Stomach (tissue), 9 donors: ENCODE results near the gene CST3. TPM values are rescaled to one million over a fixed set of nuclear protein-coding genes. Genes with fewer than 3 reads are reported as not detected.

ENCODE experiments used
- DNase-seq, 2 donors: peaks; one replicate each; pipeline versions ENCODE4 v3.0.0 to v3.0.0-alpha.2; 2013 to 2019
- H3K27ac ChIP-seq, 5 donors: fragments of 200-600 bp in 4 of 5; sonication (generic) in 4 of 5; one replicate each; pipeline ENCODE4 v1.5.1; 2013 to 2019; ENCODE audit warnings: mild to moderate bottlenecking in 1 of 5, moderate library complexity in 1 of 5
- H3K27me3 ChIP-seq, 3 donors: fragments of 200-600 bp; sonication (generic); one replicate each; pipeline ENCODE4 v1.5.1; 2017 to 2019; ENCODE audit warnings: mixed run types in 1 of 3
- H3K36me3 ChIP-seq, 4 donors: fragments of 200-600 bp; sonication (generic); 1 replicate in 3 of 4; 2 replicates in 1 of 4; pipeline ENCODE4 v1.5.1; 2016 to 2019
- H3K4me1 ChIP-seq, 4 donors: fragments of 200-600 bp; sonication (generic); one replicate each; pipeline ENCODE4 v1.5.1; 2016 to 2019
- H3K4me3 ChIP-seq, 4 donors: fragments of 200-600 bp; sonication (generic) in 3 of 4; one replicate each; pipeline ENCODE4 v1.5.1; 2016 to 2019; ENCODE audit warnings: mild to moderate bottlenecking in 1 of 4
- H3K9me3 ChIP-seq, 4 donors: fragments of 200-600 bp; sonication (generic); one replicate each; pipeline ENCODE4 v1.5.1; 2016 to 2019
- EP300 ChIP-seq: sonication (generic); formaldehyde crosslinking; IDR thresholded peaks from one replicate; pipeline ENCODE4 v1.6.1; 2017; ENCODE audit warnings: antibody characterized with exemption
- POLR2A ChIP-seq, 4 donors: fragments of 450-650 bp; IDR thresholded peaks; one replicate each; pipeline ENCODE4 v1.6.1; 2016; ENCODE audit warnings: antibody characterized with exemption in 4 of 4, control low read depth in 2 of 4, mild to moderate bottlenecking in 1 of 4, moderate library complexity in 1 of 4
- POLR2AphosphoS5 ChIP-seq, 3 donors: sonication (generic); formaldehyde crosslinking; IDR thresholded peaks; one replicate each; pipeline ENCODE4 v1.6.1; 2016; ENCODE audit warnings: antibody characterized with exemption in 3 of 3
- WGBS, 5 donors: extraction: QIAGEN DNeasy Blood & Tissue Kit in 3 of 5; methylation state at CpG; one replicate each; pipeline versions ENCODE4 v1.1.5 to v1.1.7; 2013 to 2018; 5-methylcytosine and 5-hydroxymethylcytosine counted together
- intact Hi-C: fragments of 100-400 bp; cut with DNase I; formaldehyde crosslinking; loops from one replicate; pipeline ENCODE4 v1.15.1; 2023; ENCODE audit warnings: low total_unique reads
- polyA plus RNA-seq, 3 donors: library from polyadenylated mRNA; stranded (reverse); fragments of 200-250 nt; gene quantifications; one replicate each; pipeline ENCODE4 v1.2.3, GENCODE V29; 2013
- total RNA-seq, 5 donors: library from RNA; depleted of rRNA; stranded (reverse); fragments of >200 nt; gene quantifications; one replicate each; pipeline versions ENCODE4 v1.1.0 to v1.2.3, GENCODE V29; 2014 to 2016
- TF ChIP-seq, protein P1 (sequence below), 7 experiments: fragments of 450-650 bp in 4 of 7; fragments of 200-600 bp in 3 of 7; sonication (generic) in 3 of 7; IDR thresholded peaks; one replicate each; pipeline ENCODE4 v1.5.1; 2016 to 2019; ENCODE audit warnings: antibody characterized with exemption in 7 of 7, control low read depth in 2 of 7, mild to moderate bottlenecking in 1 of 7
- donor health status: healthy with polysubstance abuse.
- donor health status: Bipolar disorder and iron deficiency.
- donor health status: healthy.

Gene CST3
- total and polyA plus RNA-seq, 8 donors: 231 to 2,024 (median 578) TPM

DNA sequence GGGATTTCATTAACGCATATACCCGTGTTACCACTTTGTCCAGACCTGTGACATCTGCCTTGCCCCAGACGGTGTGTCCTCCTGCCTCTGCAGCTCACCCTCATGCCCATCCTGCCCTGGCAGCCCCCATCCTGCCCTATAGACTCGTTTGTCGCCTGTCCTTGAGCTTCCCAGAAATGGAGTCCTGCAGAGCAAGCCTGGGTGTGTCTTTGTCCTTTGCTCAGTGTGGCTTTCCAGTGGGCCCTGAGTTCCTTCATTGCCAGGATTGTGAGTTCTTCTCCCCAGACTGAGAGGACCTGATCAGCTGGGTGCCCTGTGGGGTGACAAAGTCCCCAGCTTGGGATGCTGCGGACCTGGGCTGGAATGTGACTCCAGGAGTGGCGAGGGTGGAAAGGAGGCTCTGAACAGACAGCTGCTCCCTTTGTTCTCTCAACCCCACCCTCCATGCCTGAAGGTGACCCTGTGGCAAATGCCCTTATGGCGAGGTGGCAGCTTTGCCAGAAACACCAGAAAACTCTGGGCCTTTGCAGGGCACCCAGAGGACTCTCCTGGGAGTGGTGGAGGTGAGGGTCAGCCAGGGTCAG, 2.4 kb upstream of the CST3 start:
- Histone ChIP-seq H3K36me3 (peaks cover 0 to under 1% (median 0%) of the 10 kb centered on the region in 4 donors), H3K4me1 (peaks cover 13 to 53% (median 40%) of the 10 kb centered on the region in 4 donors), H3K4me3 (no peak overlapping the region), H3K27me3 (peaks cover 0 to 7% (median 0%) of the 10 kb centered on the region in 3 donors), H3K9me3 (no peaks in the 10 kb centered on the region), H3K27ac (peak overlapping the region in 1 of 5 donors; percentile 97)
- intact Hi-C loops: no loop called here
- 81 to 87% (median 84%) methylated on average over 8 of the region's 8 CpGs for WGBS, 5 donors
- no peak for DNase-seq
- no peak for TF ChIP-seq POLR2A (IDR thresholded peaks at IDR 0.05)
- TF ChIP-seq, protein P1, sequence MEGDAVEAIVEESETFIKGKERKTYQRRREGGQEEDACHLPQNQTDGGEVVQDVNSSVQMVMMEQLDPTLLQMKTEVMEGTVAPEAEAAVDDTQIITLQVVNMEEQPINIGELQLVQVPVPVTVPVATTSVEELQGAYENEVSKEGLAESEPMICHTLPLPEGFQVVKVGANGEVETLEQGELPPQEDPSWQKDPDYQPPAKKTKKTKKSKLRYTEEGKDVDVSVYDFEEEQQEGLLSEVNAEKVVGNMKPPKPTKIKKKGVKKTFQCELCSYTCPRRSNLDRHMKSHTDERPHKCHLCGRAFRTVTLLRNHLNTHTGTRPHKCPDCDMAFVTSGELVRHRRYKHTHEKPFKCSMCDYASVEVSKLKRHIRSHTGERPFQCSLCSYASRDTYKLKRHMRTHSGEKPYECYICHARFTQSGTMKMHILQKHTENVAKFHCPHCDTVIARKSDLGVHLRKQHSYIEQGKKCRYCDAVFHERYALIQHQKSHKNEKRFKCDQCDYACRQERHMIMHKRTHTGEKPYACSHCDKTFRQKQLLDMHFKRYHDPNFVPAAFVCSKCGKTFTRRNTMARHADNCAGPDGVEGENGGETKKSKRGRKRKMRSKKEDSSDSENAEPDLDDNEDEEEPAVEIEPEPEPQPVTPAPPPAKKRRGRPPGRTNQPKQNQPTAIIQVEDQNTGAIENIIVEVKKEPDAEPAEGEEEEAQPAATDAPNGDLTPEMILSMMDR (IDR thresholded peaks at IDR 0.05): no peak
- TF ChIP-seq EP300: no peak
- no peak for TF ChIP-seq POLR2AphosphoS5 (IDR thresholded peaks at IDR 0.05)

DNA sequence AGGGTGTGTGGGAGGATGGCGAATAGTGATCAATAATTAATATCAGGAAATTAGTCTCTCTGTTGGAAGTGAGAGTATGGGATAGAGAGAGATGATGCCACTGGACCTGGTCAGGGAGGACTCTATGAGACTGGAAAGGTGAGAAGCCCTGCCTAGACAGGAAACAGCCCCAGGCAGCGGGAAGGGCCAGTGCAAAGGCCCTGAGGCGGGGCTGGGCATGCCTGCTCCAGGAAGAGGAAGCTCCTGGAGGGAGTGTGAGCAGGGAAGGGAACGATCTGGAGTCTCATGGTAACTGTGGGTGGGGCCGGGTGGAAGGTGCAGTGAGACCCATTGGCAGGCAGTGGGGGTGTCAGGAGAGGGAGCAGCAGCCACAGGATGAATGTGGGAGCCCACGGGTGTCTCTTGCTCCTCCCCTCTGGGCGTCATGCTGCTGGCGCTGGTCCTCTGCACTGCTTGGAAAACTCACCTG, 1.8 kb upstream of the CST3 start:
- intact Hi-C loops: no loop called here
- TF ChIP-seq, protein P1 (IDR thresholded peaks at IDR 0.05): no peak
- TF ChIP-seq POLR2AphosphoS5 (IDR thresholded peaks at IDR 0.05) (no peak), EP300 (no peak), POLR2A (IDR thresholded peaks at IDR 0.05) (no peak)
- H3K9me3 ChIP-seq: no peaks in the 10 kb centered on the region
- H3K4me3 ChIP-seq: no peak overlapping the region
- peaks cover under 1 to 7% (median 4%) of the 10 kb centered on the region in 4 donors for H3K36me3 ChIP-seq
- WGBS, 5 donors: 70 to 71% (median 71%) methylated on average over 8 of the region's 8 CpGs
- H3K27ac ChIP-seq: peak overlapping the region in 1 of 5 donors; percentile 97
- H3K27me3 ChIP-seq: peaks cover 0 to 7% (median 0%) of the 10 kb centered on the region in 3 donors
- DNase-seq: no peak
- H3K4me1 ChIP-seq: peaks cover 19 to 59% (median 46%) of the 10 kb centered on the region in 4 donors

DNA sequence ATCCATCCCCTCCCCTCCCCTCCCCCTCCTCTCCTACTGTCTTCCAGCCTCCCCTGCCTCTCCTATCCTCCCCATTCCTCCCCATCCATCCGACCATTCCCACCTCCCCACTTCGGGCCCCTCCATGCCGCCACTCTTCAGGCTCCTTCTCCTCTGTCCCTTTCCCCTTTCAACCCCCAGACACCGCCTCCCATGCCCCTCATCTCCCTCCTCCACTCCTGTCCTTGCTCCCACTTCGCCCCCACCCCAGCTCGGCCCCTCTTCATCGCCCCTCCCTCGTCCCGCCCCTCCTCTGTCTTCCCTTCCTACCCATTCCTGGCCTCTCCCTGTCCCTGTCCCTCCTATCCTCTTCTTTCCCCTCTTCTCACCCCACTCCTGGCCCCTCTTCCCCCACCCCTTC, 554 bp upstream of the CST3 start:
- 57 to 76% (median 69%) methylated on average over 9 of the region's 9 CpGs for WGBS, 5 donors
- no peak for DNase-seq
- Histone ChIP-seq H3K9me3 (no peaks in the 10 kb centered on the region), H3K27me3 (peaks cover 0 to 7% (median 0%) of the 10 kb centered on the region in 3 donors), H3K36me3 (peaks cover 11 to 19% (median 16%) of the 10 kb centered on the region in 4 donors), H3K27ac (peak overlapping the region in 3 of 5 donors; percentile 97 to 99 (median 98)), H3K4me1 (peaks cover 25 to 71% (median 54%) of the 10 kb centered on the region in 4 donors), H3K4me3 (no peak overlapping the region)
- intact Hi-C loops: no loop called here
- TF ChIP-seq EP300: no peak
- no peak for TF ChIP-seq POLR2A (IDR thresholded peaks at IDR 0.05)
- TF ChIP-seq POLR2AphosphoS5 (IDR thresholded peaks at IDR 0.05): no peak

DNA sequence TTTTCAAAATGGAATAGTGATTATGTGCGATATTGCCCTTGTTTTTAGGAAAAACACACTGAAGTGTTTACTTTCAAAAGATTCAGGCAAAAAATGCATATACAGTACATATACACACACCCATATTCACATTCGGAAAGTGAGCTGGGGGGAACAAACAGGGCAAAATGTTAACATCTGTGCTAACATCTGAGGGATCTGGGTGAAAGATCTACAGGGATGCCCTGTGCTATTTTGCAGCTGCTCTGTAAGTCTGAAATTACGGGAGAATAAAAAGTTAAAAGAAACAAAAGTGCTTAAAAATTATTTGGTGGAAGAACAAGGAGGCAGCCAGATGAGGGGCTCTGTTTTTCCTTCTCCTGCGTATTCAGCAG, 860 bp downstream of the CST3 start:
- 11 to 21% (median 16%) methylated on average over 4 of the region's 4 CpGs for WGBS, 5 donors
- Histone ChIP-seq H3K4me3 (peak overlapping the region; percentile 65 to 95 (median 86)), H3K36me3 (peaks cover 13 to 33% (median 30%) of the 10 kb centered on the region in 4 donors), H3K9me3 (no peaks in the 10 kb centered on the region), H3K27me3 (peaks cover 0 to 7% (median 0%) of the 10 kb centered on the region in 3 donors), H3K4me1 (peaks cover 25 to 68% (median 46%) of the 10 kb centered on the region in 4 donors), H3K27ac (peak overlapping the region; percentile 97 to 99 (median 98))
- intact Hi-C loops: no loop called here
- TF ChIP-seq, protein P1 (IDR thresholded peaks at IDR 0.05): no peak
- no peak for TF ChIP-seq POLR2AphosphoS5 (IDR thresholded peaks at IDR 0.05)
- TF ChIP-seq POLR2A (IDR thresholded peaks at IDR 0.05): no peak
- no peak for TF ChIP-seq EP300
- DNase-seq: no peak
